Stomach smooth muscle (tissue), 2 donors: ENCODE results near the gene ADAMTS2.

Experiments
- H3K27ac ChIP-seq: one replicate; pipeline ENCODE4 v1.7.0; 2013; ENCODE audit warnings: mild to moderate bottlenecking, low read length, inconsistent platforms
- H3K27me3 ChIP-seq, 2 donors: one replicate each; pipeline ENCODE4 v1.7.0; 2013; ENCODE audit warnings: low read length in 2 of 2; ENCODE audit not compliant: insufficient read depth in 2 of 2, control insufficient read depth in 1 of 2
- H3K36me3 ChIP-seq, 2 donors: one replicate each; pipeline ENCODE4 v1.7.0; 2013; ENCODE audit warnings: low read length in 2 of 2; ENCODE audit not compliant: control insufficient read depth in 2 of 2, insufficient read depth in 2 of 2
- H3K4me1 ChIP-seq: one replicate; pipeline ENCODE4 v1.7.0; 2013; ENCODE audit warnings: low read length; ENCODE audit not compliant: control insufficient read depth, insufficient read depth
- H3K4me3 ChIP-seq, 2 donors: one replicate each; pipeline ENCODE4 v1.7.0; 2013; ENCODE audit warnings: low read length in 2 of 2
- H3K9ac ChIP-seq, 2 donors: one replicate each; pipeline ENCODE4 v1.7.0; 2013; ENCODE audit warnings: low read length in 2 of 2, mild to moderate bottlenecking in 1 of 2
- H3K9me3 ChIP-seq, 2 donors: one replicate each; pipeline ENCODE4 v1.7.0; 2013; ENCODE audit warnings: low read length in 2 of 2; ENCODE audit not compliant: control insufficient read depth in 2 of 2
- donor health status: healthy.
- donor health status: Pancreatic carcinoma.

The ADAMTS2 gene

GRCh38 chr5:179266291-179267070, 78.8 kb downstream of the ADAMTS2 start:
- H3K27me3 ChIP-seq, result no peaks in the 10 kb centered on the region
- peak overlapping the region in 1 of 2 donors; percentile 29 for H3K9ac ChIP-seq
- H3K4me3 ChIP-seq, result no peak overlapping the region
- peaks cover 47% of the 10 kb centered on the region for H3K4me1 ChIP-seq
- peak overlapping the region; percentile 58 for H3K27ac ChIP-seq
- H3K36me3 ChIP-seq, result no peaks in the 10 kb centered on the region
- no peaks in the 10 kb centered on the region for H3K9me3 ChIP-seq

- Histone ChIP-seq H3K27me3 (no peaks in the 10 kb centered on the region), H3K36me3 (no peaks in the 10 kb centered on the region), H3K4me1 (peaks cover 40% of the 10 kb centered on the region), H3K9me3 (no peaks in the 10 kb centered on the region), H3K9ac (peak overlapping the region; percentile 42 to 47), H3K27ac (peak overlapping the region; percentile 60), H3K4me3 (peak overlapping the region; percentile 43 to 66)
Measured at GRCh38 chr5:179265514-179266290, 79.6 kb downstream of the ADAMTS2 start.

- peak overlapping the region in 1 of 2 donors; percentile 42 for H3K9ac ChIP-seq
- H3K4me1 ChIP-seq, result peaks cover 32% of the 10 kb centered on the region
- peak overlapping the region; percentile 43 to 66 for H3K4me3 ChIP-seq
- H3K9me3 ChIP-seq, result no peaks in the 10 kb centered on the region
- no peaks in the 10 kb centered on the region for H3K27me3 ChIP-seq
- peak overlapping the region; percentile 60 for H3K27ac ChIP-seq
- no peaks in the 10 kb centered on the region for H3K36me3 ChIP-seq
Measured at GRCh38 chr5:179264783-179265513, 80.3 kb downstream of the ADAMTS2 start.

DNA sequence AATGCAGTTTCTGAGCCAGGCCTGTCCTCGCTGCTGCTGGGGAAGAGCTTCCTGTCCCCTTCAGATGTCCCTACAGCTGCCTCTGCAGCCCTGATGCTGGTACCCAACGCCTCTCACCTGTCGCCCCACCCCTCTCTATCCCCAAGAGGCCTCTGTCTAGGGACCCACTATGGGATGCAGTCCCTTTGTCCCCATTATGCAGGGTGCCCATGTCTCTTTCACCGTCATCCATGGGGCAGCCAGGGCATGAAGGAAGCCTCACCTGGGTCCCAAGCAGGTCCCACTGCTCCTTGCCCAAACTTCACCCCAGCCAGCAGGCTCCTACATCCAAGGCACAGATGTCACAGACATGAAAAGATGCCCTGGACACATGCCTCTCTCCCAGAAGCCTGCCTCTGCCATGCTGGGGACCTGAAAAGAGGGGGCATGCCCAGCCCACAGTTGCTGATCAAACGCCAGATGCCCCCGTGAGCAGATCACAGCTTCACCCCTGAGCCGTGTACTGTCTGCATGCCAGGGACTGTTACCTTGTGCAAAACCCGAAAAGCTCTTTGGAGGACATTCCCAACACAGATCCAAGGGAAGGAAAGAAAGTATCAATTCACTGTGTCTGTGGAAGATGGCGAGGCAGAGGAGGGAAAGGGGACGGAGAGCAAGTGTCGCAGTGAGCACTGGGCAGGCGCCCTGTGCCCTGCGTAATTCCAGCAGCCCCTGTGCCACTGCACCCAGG, 81.0 kb downstream of the ADAMTS2 start:
- Histone ChIP-seq H3K9ac (no peak overlapping the region), H3K36me3 (no peaks in the 10 kb centered on the region), H3K27ac (no peak overlapping the region), H3K9me3 (no peaks in the 10 kb centered on the region), H3K4me1 (peaks cover 27% of the 10 kb centered on the region), H3K27me3 (no peaks in the 10 kb centered on the region), H3K4me3 (no peak overlapping the region)

- Histone ChIP-seq H3K27ac (no peak overlapping the region), H3K27me3 (no peaks in the 10 kb centered on the region), H3K9ac (no peak overlapping the region), H3K4me3 (no peak overlapping the region), H3K36me3 (no peaks in the 10 kb centered on the region), H3K4me1 (peaks cover 27% of the 10 kb centered on the region), H3K9me3 (no peaks in the 10 kb centered on the region)
Measured at GRCh38 chr5:179263391-179264052, 81.7 kb downstream of the ADAMTS2 start.

- peaks cover 22% of the 10 kb centered on the region for H3K4me1 ChIP-seq
- no peaks in the 10 kb centered on the region for H3K27me3 ChIP-seq
- H3K4me3 ChIP-seq, result no peak overlapping the region
- no peaks in the 10 kb centered on the region for H3K9me3 ChIP-seq
- H3K9ac ChIP-seq, result no peak overlapping the region
- H3K27ac ChIP-seq, result no peak overlapping the region
- H3K36me3 ChIP-seq, result no peaks in the 10 kb centered on the region
Measured at GRCh38 chr5:179262126-179262920, 82.9 kb downstream of the ADAMTS2 start.

DNA sequence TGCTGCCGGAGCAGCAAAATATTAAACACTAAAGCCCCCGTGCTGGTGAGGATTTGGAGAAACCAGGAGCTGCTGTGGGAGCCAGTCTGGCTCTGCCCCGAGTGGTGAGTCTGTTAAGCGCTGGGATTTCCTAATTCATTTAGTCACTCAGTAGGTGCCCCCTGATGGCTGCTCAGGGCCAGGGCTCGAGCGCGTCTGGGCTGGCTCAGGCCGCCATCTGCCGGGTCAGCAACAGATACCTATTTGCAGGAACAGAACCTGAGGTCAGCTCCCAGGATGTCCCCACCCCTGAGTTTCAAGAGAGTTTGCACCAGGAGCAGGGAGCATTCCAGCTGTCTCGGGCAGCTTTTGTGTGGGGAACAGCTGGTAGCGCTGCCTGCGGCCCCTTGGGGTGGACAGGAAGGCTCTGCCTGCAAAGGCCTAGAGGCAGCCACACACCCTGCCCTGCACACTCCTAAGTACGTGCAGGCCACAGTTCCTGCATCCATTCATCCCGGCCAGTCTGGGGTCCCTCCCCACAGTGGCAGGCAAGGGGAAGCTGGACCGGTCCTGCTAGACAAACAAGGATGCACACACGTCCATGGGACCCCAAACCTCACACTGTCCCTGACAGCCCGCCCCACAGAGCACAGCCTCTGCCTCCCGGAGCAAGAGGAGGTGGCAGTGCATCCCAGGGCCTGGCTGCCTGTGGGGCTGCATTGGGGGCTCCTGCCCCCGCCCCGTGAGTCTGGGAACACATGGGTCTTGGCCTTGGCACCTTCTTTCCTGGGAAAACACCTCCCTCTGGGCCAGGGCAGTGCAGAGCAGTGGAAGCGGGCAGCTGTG, 83.7 kb downstream of the ADAMTS2 start:
- Histone ChIP-seq H3K27ac (no peak overlapping the region), H3K4me1 (peaks cover 17% of the 10 kb centered on the region), H3K36me3 (no peaks in the 10 kb centered on the region)

GRCh38 chr5:179260324-179261070, 84.8 kb downstream of the ADAMTS2 start:
- Histone ChIP-seq H3K9me3 (no peaks in the 10 kb centered on the region), H3K27me3 (no peaks in the 10 kb centered on the region), H3K4me3 (no peak overlapping the region), H3K27ac (no peak overlapping the region), H3K4me1 (peaks cover 8% of the 10 kb centered on the region), H3K9ac (no peak overlapping the region), H3K36me3 (no peaks in the 10 kb centered on the region)

More for the DNA sequence above, 83.7 kb downstream of the ADAMTS2 start:
- Histone ChIP-seq H3K27me3 (no peaks in the 10 kb centered on the region), H3K9ac (no peak overlapping the region), H3K9me3 (no peaks in the 10 kb centered on the region), H3K4me3 (no peak overlapping the region)
